Bronchial epithelial cell (primary cell): Measurements from ENCODE around the gene TNS3. TPM values are rescaled to one million over a fixed set of nuclear protein-coding genes. Genes with fewer than 3 reads are reported as not detected.

Source experiments
- DNase-seq: peaks from one replicate; pipeline ENCODE4 v3.0.0-alpha.2; 2010; ENCODE audit warnings: low read depth
- FAIRE-seq: peaks from 2 replicates; lab custom pipeline; 2011; peaks lifted over from hg19 to GRCh38; lab: Jason Lieb, UNC
- H3K27me3 ChIP-seq: 2 replicates; pipeline ENCODE4 v1.5.1; 2011; ENCODE audit warnings: low read length; ENCODE audit not compliant: control insufficient read depth, insufficient read depth
- H3K36me3 ChIP-seq: 2 replicates; pipeline ENCODE4 v1.5.1; 2011; ENCODE audit warnings: low read length; ENCODE audit not compliant: control insufficient read depth, insufficient read depth
- H3K4me3 ChIP-seq: 2 replicates; pipeline ENCODE4 v1.5.1; 2011; ENCODE audit warnings: mild to moderate bottlenecking, low read depth, low read length, control low read depth
- CTCF ChIP-seq: IDR thresholded peaks from 2 replicates; pipeline ENCODE4 v1.5.1; 2011; ENCODE audit warnings: mild to moderate bottlenecking, moderate library complexity, low read length, control low read depth, inconsistent platforms; ENCODE audit not compliant: insufficient read depth, severe bottlenecking
- total RNA-seq: library from RNA; depleted of rRNA; stranded (reverse); fragments of >200 nt; gene quantifications from 2 replicates; pipeline ENCODE4 v1.2.1, GENCODE V29; 2014

TNS3 gene
- total RNA-seq, 1 donor from 2014 or later = 2.6 TPM

GRCh38 chr7:47622946-47623640 lies 41.2 kb upstream of the TNS3 start:
- H3K4me3 ChIP-seq = no peak overlapping the region
- DNase-seq (peak; percentile 55), FAIRE-seq (peak; percentile 60)
- H3K36me3 ChIP-seq = no peaks in the 10 kb centered on the region
- no peaks in the 10 kb centered on the region for H3K27me3 ChIP-seq
- TF ChIP-seq CTCF = no peak

GRCh38 chr7:47622586-47622945 lies 40.7 kb upstream of the TNS3 start:
- FAIRE-seq (peak; percentile 36), DNase-seq (no peak)
- no peak for TF ChIP-seq CTCF
- Histone ChIP-seq H3K36me3 (no peaks in the 10 kb centered on the region), H3K4me3 (no peak overlapping the region), H3K27me3 (no peaks in the 10 kb centered on the region)

- no peak for FAIRE-seq
- DNase-seq = no peak
- Histone ChIP-seq H3K36me3 (no peaks in the 10 kb centered on the region), H3K27me3 (no peaks in the 10 kb centered on the region), H3K4me3 (no peak overlapping the region)
- TF ChIP-seq CTCF = no peak
Measured at GRCh38 chr7:47621979-47622561, 40.2 kb upstream of the TNS3 start.

- FAIRE-seq = peak; percentile 92
- DNase-seq = no peak
- Histone ChIP-seq H3K27me3 (no peaks in the 10 kb centered on the region), H3K36me3 (no peaks in the 10 kb centered on the region), H3K4me3 (no peak overlapping the region)
- TF ChIP-seq CTCF = no peak
Measured at GRCh38 chr7:47621347-47621746, 39.4 kb upstream of the TNS3 start.

GRCh38 chr7:47619806-47620205 lies 37.9 kb upstream of the TNS3 start:
- no peaks in the 10 kb centered on the region for H3K36me3 ChIP-seq
- no peak for DNase-seq
- FAIRE-seq = no peak
- H3K4me3 ChIP-seq = no peak overlapping the region
- no peaks in the 10 kb centered on the region for H3K27me3 ChIP-seq
- TF ChIP-seq CTCF = no peak

GRCh38 chr7:47617131-47617530 lies 35.2 kb upstream of the TNS3 start:
- FAIRE-seq = no peak
- Histone ChIP-seq H3K4me3 (no peak overlapping the region), H3K27me3 (no peaks in the 10 kb centered on the region), H3K36me3 (no peaks in the 10 kb centered on the region)
- no peak for DNase-seq
- no peak for TF ChIP-seq CTCF
